ENCODE measurements around the gene TRMT2A. TPM values are rescaled to one million over a fixed set of nuclear protein-coding genes. Genes with fewer than 3 reads are reported as not detected.
A peak's percentile ranks its signal among the peaks of the same experiment; 100 is the strongest.

TRMT2A gene
- total RNA-seq, 6 experiments from 2014 or later = 26.9 to 54.6 (median 29.1) TPM

- 8% methylated on average over 7 of the region's 8 CpGs for WGBS (ENCODE audit: insufficient coverage, low coverage, low lambda C conversion rate, missing lambda C conversion rate)
- H3K9me3 ChIP-seq = no peaks in the 10 kb centered on the region
- H3K27ac ChIP-seq = peak overlapping the region in 1 of 3 donors; percentile 60
- no peaks in the 10 kb centered on the region for H3K27me3 ChIP-seq
- peaks cover 0 to 50% (median 10%) of the 10 kb centered on the region in 4 donors for H3K36me3 ChIP-seq
- peaks cover 0 to 24% (median 11%) of the 10 kb centered on the region in 4 donors for H3K4me1 ChIP-seq
- H3K4me3 ChIP-seq = peak overlapping the region; percentile 73 to 92 (median 81)
- intact Hi-C loops (cut with DNase I) = loop anchor here (10.0 kb wide), 1 partner anchor 144 kb away; no protein-coding TSS in a partner anchor
- ATAC-seq (no peak), DNase-seq (peak in 2 of 3 donors; percentile 6 to 32)
- TF ChIP-seq CTCF (IDR thresholded peaks at IDR 0.05) = no peak
- no peak for TF ChIP-seq POLR2A (IDR thresholded peaks at IDR 0.05)
Observed at GRCh38 chr22:20118300-20119020, 1.4 kb upstream of the TRMT2A start.

- DNase-seq (peak in 2 of 3 donors; percentile 53 to 66), ATAC-seq (peak in 1 of 4 donors; percentile 1)
- 0% methylated on average over 24 of the region's 66 CpGs for WGBS (ENCODE audit: insufficient coverage, low coverage, low lambda C conversion rate, missing lambda C conversion rate)
- intact Hi-C loops (cut with DNase I) = loop anchor here (10.0 kb wide), 1 partner anchor 143 kb away; no protein-coding TSS in a partner anchor
- peak overlapping the region; percentile 73 to 92 (median 81) for H3K4me3 ChIP-seq
- peaks cover 0 to 24% (median 11%) of the 10 kb centered on the region in 4 donors for H3K4me1 ChIP-seq
- TF ChIP-seq CTCF (IDR thresholded peaks at IDR 0.05) (no peak), POLR2A (IDR thresholded peaks at IDR 0.05) (no peak)
- peak overlapping the region in 1 of 3 donors; percentile 60 for H3K27ac ChIP-seq
- no peaks in the 10 kb centered on the region for H3K27me3 ChIP-seq
- no peaks in the 10 kb centered on the region for H3K9me3 ChIP-seq
- H3K36me3 ChIP-seq = peaks cover 0 to 54% (median 12%) of the 10 kb centered on the region in 4 donors
Observed at GRCh38 chr22:20117633-20118299, 740 bp upstream of the TRMT2A start.

GRCh38 chr22:20116376-20116950 lies 563 bp downstream of the TRMT2A start:
- WGBS (ENCODE audit: insufficient coverage, low coverage, low lambda C conversion rate, missing lambda C conversion rate) = 3% methylated on average over 19 of the region's 27 CpGs
- H3K4me1 ChIP-seq = peaks cover 0 to 24% (median 11%) of the 10 kb centered on the region in 4 donors

More at GRCh38 chr22:20116376-20116950, 563 bp downstream of the TRMT2A start:
- intact Hi-C loops (cut with DNase I) = loop anchor here (10.0 kb wide), 1 partner anchor 142 kb away; no protein-coding TSS in a partner anchor
- ATAC-seq = peak; percentile 0 to 2 (median 1)
- Histone ChIP-seq H3K4me3 (peak overlapping the region; percentile 73 to 92 (median 81)), H3K36me3 (peaks cover 0 to 56% (median 16%) of the 10 kb centered on the region in 4 donors), H3K27me3 (no peaks in the 10 kb centered on the region), H3K9me3 (no peaks in the 10 kb centered on the region), H3K27ac (peak overlapping the region; percentile 71 to 85 (median 81))
- no peak for TF ChIP-seq CTCF (IDR thresholded peaks at IDR 0.05)
- no peak for TF ChIP-seq POLR2A (IDR thresholded peaks at IDR 0.05)
- peak in 1 of 3 donors; percentile 56 for DNase-seq
